ENCODE results near the gene BLM.
"Not testable (repeated sequence)": the region's sequence is repeated elsewhere in the genome, so short reads cannot be mapped to it uniquely, and the experiment has no call there.

The BLM gene

GRCh38 chr15:90720131-90720530, 3.0 kb downstream of the BLM start:
- in situ Hi-C loops (cut with MboI; ENCODE audit: low sequenced_read_pairs): loop anchor here (25.0 kb wide), 1 partner anchor 167 kb away; the partner anchor contains the start of gene FES

GRCh38 chr15:90729261-90729660, 12.1 kb downstream of the BLM start:
- in situ Hi-C loops (cut with MboI; ENCODE audit: low sequenced_read_pairs): no loop called here

- in situ Hi-C loops (cut with MboI; ENCODE audit: low sequenced_read_pairs): no loop called here
Measured at GRCh38 chr15:90730290-90730689, 13.1 kb downstream of the BLM start.

- in situ Hi-C loops (cut with MboI; ENCODE audit: low sequenced_read_pairs): no loop called here
Measured at GRCh38 chr15:90735923-90736322, 18.8 kb downstream of the BLM start.

- in situ Hi-C loops (cut with MboI; ENCODE audit: low sequenced_read_pairs): not testable (repeated sequence)
Measured at GRCh38 chr15:90740545-90740944, 23.4 kb downstream of the BLM start.

- in situ Hi-C loops (cut with MboI; ENCODE audit: low sequenced_read_pairs): no loop called here
Measured at GRCh38 chr15:90742087-90742486, 24.9 kb downstream of the BLM start.

- in situ Hi-C loops (cut with MboI; ENCODE audit: low sequenced_read_pairs): no loop called here
Measured at GRCh38 chr15:90743407-90743806, 26.3 kb downstream of the BLM start.

- in situ Hi-C loops (cut with MboI; ENCODE audit: low sequenced_read_pairs): no loop called here
Measured at GRCh38 chr15:90744759-90745402, 27.7 kb downstream of the BLM start.

- in situ Hi-C loops (cut with MboI; ENCODE audit: low sequenced_read_pairs): no loop called here
Measured at GRCh38 chr15:90749754-90750153, 32.6 kb downstream of the BLM start.

- in situ Hi-C loops (cut with MboI; ENCODE audit: low sequenced_read_pairs): no loop called here
Measured at GRCh38 chr15:90750186-90750585, 33.0 kb downstream of the BLM start.

- in situ Hi-C loops (cut with MboI; ENCODE audit: low sequenced_read_pairs): no loop called here
Measured at GRCh38 chr15:90751300-90751825, 34.2 kb downstream of the BLM start.

- in situ Hi-C loops (cut with MboI; ENCODE audit: low sequenced_read_pairs): no loop called here
Measured at GRCh38 chr15:90756916-90757315, 39.8 kb downstream of the BLM start.

- in situ Hi-C loops (cut with MboI; ENCODE audit: low sequenced_read_pairs): no loop called here
Measured at GRCh38 chr15:90757461-90757860, 40.3 kb downstream of the BLM start.

- in situ Hi-C loops (cut with MboI; ENCODE audit: low sequenced_read_pairs): no loop called here
Measured at GRCh38 chr15:90760661-90761232, 43.6 kb downstream of the BLM start.

GRCh38 chr15:90761629-90762028, 44.5 kb downstream of the BLM start:
- in situ Hi-C loops (cut with MboI; ENCODE audit: low sequenced_read_pairs): no loop called here

GRCh38 chr15:90762109-90762508, 45.0 kb downstream of the BLM start:
- in situ Hi-C loops (cut with MboI; ENCODE audit: low sequenced_read_pairs): no loop called here

- in situ Hi-C loops (cut with MboI; ENCODE audit: low sequenced_read_pairs): no loop called here
Measured at GRCh38 chr15:90763366-90764099, 46.4 kb downstream of the BLM start.

- in situ Hi-C loops (cut with MboI; ENCODE audit: low sequenced_read_pairs): no loop called here
Measured at GRCh38 chr15:90765531-90765930, 48.4 kb downstream of the BLM start.

- in situ Hi-C loops (cut with MboI; ENCODE audit: low sequenced_read_pairs): no loop called here
Measured at GRCh38 chr15:90765966-90766365, 48.8 kb downstream of the BLM start.

- in situ Hi-C loops (cut with MboI; ENCODE audit: low sequenced_read_pairs): no loop called here
Measured at GRCh38 chr15:90769375-90769774, 52.2 kb downstream of the BLM start.

- in situ Hi-C loops (cut with MboI; ENCODE audit: low sequenced_read_pairs): no loop called here
Measured at GRCh38 chr15:90773485-90773884, 56.3 kb downstream of the BLM start.

Data from HL-60/S4 treated with phorbol 12-myristate 13-acetate at 8.2 ng/mL for 4 days and 3 days (cell line).